ENCODE data around the gene GDAP2. TPM values are rescaled to one million over a fixed set of nuclear protein-coding genes. Genes with fewer than 3 reads are reported as not detected.

GDAP2 gene
- total RNA-seq, 1 experiment from 2014 or later: 26.4 TPM

DNA sequence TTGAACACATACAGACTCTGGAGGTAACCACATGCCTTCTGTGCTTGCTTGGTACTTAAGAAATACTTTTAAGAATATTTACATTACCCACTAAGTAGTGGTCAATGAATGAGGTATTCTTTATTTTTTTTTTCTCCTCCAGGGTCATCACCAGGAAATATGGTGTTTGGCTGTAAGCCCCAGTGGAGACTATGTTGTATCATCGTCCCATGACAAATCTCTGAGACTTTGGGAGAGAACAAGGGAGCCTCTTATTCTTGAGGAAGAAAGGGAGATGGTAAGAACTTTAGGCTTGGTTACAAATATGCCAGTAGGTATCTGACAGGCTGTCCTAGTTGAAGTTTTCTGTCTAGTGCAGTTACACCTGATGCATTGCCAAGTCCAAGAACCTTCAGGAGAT lies 23.0 kb upstream of the GDAP2 start:
- no peak overlapping the region for H2AFZ ChIP-seq (ENCODE audit: low read length)
- DNase-seq: no peak
- H3K27me3 ChIP-seq (ENCODE audit: low read length): no peaks in the 10 kb centered on the region
- H3K9ac ChIP-seq (ENCODE audit: low read length): no peak overlapping the region
- H3K4me3 ChIP-seq (ENCODE audit: low read length): no peak overlapping the region
- no peak overlapping the region for H3K27ac ChIP-seq (ENCODE audit: low read length)
- no peaks in the 10 kb centered on the region for H3K9me2 ChIP-seq (replicated peaks; ENCODE audit: insufficient read depth, low read length)
- H3K9me3 ChIP-seq (ENCODE audit: low read length): no peaks in the 10 kb centered on the region
- H3K4me1 ChIP-seq (ENCODE audit: low read length): no peaks in the 10 kb centered on the region
- H3K4me2 ChIP-seq (ENCODE audit: low read depth, low read length, poor library complexity, severe bottlenecking): no peak overlapping the region
- peaks cover 94% of the 10 kb centered on the region for H3K36me3 ChIP-seq (ENCODE audit: insufficient read depth, low read length)
- peaks cover 6% of the 10 kb centered on the region for H3K79me2 ChIP-seq (ENCODE audit: low read length)
- no peaks in the 10 kb centered on the region; the same call in 1 of the 2 replicates for H4K20me1 ChIP-seq (ENCODE audit: insufficient read depth, low read depth, low read length)

DNA sequence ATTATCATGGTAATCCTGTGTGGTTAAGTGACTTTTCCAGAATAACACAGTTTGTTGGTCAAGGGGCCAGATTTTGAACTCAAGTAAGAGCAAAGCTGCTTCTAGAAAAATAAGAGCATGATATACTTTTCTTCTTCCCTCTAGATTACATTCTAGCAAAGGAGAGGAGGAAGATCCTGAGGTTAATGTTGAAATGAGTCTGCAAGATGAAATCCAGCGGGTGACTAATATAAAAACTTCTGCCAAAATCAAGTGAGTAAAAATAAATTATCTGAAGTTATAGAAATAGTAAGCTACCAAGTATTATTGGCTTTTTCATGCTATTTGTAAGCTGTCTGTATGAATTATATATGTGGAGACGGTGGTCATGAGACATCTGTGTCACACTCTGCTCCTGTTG lies 12.9 kb upstream of the GDAP2 start:
- H3K9ac ChIP-seq (ENCODE audit: low read length): no peak overlapping the region
- H3K27me3 ChIP-seq (ENCODE audit: low read length): no peaks in the 10 kb centered on the region
- no peak overlapping the region for H3K4me3 ChIP-seq (ENCODE audit: low read length)
- peaks cover 85% of the 10 kb centered on the region for H3K36me3 ChIP-seq (ENCODE audit: insufficient read depth, low read length)
- no peaks in the 10 kb centered on the region for H4K20me1 ChIP-seq (ENCODE audit: insufficient read depth, low read depth, low read length)
- no peak overlapping the region for H3K4me2 ChIP-seq (ENCODE audit: low read depth, low read length, poor library complexity, severe bottlenecking)
- H3K9me3 ChIP-seq (ENCODE audit: low read length): no peaks in the 10 kb centered on the region
- no peak for DNase-seq
- no peaks in the 10 kb centered on the region for H3K4me1 ChIP-seq (ENCODE audit: low read length)
- peaks cover 7% of the 10 kb centered on the region for H3K79me2 ChIP-seq (ENCODE audit: low read length)
- H2AFZ ChIP-seq (ENCODE audit: low read length): no peak overlapping the region
- no peak overlapping the region for H3K27ac ChIP-seq (ENCODE audit: low read length)
- no peaks in the 10 kb centered on the region for H3K9me2 ChIP-seq (replicated peaks; ENCODE audit: insufficient read depth, low read length)

GRCh38 chr1:117933769-117934168 lies 4.3 kb upstream of the GDAP2 start:
- no peaks in the 10 kb centered on the region for H3K9me2 ChIP-seq (replicated peaks; ENCODE audit: insufficient read depth, low read length)
- H3K27ac ChIP-seq (ENCODE audit: low read length): no peak overlapping the region
- H3K4me3 ChIP-seq (ENCODE audit: low read length): no peak overlapping the region
- H3K4me1 ChIP-seq (ENCODE audit: low read length): peaks cover 22% of the 10 kb centered on the region
- no peaks in the 10 kb centered on the region for H3K9me3 ChIP-seq (ENCODE audit: low read length)
- peaks cover 9% of the 10 kb centered on the region; the same call in 1 of the 2 replicates for H4K20me1 ChIP-seq (ENCODE audit: insufficient read depth, low read depth, low read length)
- no peak overlapping the region for H2AFZ ChIP-seq (ENCODE audit: low read length)
- H3K27me3 ChIP-seq (ENCODE audit: low read length): no peaks in the 10 kb centered on the region
- peaks cover 71% of the 10 kb centered on the region for H3K79me2 ChIP-seq (ENCODE audit: low read length)
- no peak overlapping the region for H3K9ac ChIP-seq (ENCODE audit: low read length)
- no peak overlapping the region for H3K4me2 ChIP-seq (ENCODE audit: low read depth, low read length, poor library complexity, severe bottlenecking)
- peaks cover 49% of the 10 kb centered on the region for H3K36me3 ChIP-seq (ENCODE audit: insufficient read depth, low read length)
- DNase-seq: no peak

- Histone ChIP-seq H3K27me3 (ENCODE audit: low read length) (no peaks in the 10 kb centered on the region), H3K4me2 (ENCODE audit: low read depth, low read length, poor library complexity, severe bottlenecking) (no peak overlapping the region), H3K27ac (ENCODE audit: low read length) (no peak overlapping the region), H2AFZ (ENCODE audit: low read length) (no peak overlapping the region), H3K9me2 (replicated peaks; ENCODE audit: insufficient read depth, low read length) (no peaks in the 10 kb centered on the region), H3K79me2 (ENCODE audit: low read length) (peaks cover 79% of the 10 kb centered on the region), H3K4me1 (ENCODE audit: low read length) (peaks cover 33% of the 10 kb centered on the region), H3K36me3 (ENCODE audit: insufficient read depth, low read length) (peaks cover 37% of the 10 kb centered on the region), H3K9ac (ENCODE audit: low read length) (no peak overlapping the region), H4K20me1 (ENCODE audit: insufficient read depth, low read depth, low read length) (peaks cover 9% of the 10 kb centered on the region; the same call in 1 of the 2 replicates), H3K4me3 (ENCODE audit: low read length) (no peak overlapping the region), H3K9me3 (ENCODE audit: low read length) (no peaks in the 10 kb centered on the region)
- no peak for DNase-seq
Observed at GRCh38 chr1:117932576-117932975, 3.2 kb upstream of the GDAP2 start.

DNA sequence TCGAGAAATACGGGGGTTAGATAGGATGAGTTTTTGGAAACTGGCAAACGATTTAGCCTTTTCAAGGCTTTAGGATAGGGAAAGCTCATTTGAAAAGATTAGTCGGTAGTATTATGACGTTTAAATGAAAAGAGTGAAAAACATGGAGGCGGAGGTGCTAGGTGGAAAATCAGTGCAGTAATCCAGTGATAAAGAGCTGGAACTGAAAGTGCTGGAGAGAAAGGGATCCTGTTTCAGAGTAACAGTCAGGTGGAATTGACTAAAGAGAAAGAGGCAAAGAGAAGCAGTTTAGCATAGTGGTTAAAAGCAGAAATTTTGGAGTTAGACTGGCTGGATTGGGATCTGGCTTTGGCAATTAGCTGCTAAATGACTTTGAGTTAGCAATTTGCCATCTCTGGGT lies 1.1 kb upstream of the GDAP2 start:
- Histone ChIP-seq H4K20me1 (ENCODE audit: insufficient read depth, low read depth, low read length) (peaks cover 16% of the 10 kb centered on the region; the same call in 1 of the 2 replicates), H3K9me3 (ENCODE audit: low read length) (no peaks in the 10 kb centered on the region), H3K4me3 (ENCODE audit: low read length) (peak overlapping the region; percentile 96)

GRCh38 chr1:117930173-117930447 lies 689 bp upstream of the GDAP2 start:
- DNase-seq: peak; percentile 58

More for the DNA sequence above, 1.1 kb upstream of the GDAP2 start:
- H3K27me3 ChIP-seq (ENCODE audit: low read length): no peaks in the 10 kb centered on the region
- no peaks in the 10 kb centered on the region for H3K9me2 ChIP-seq (replicated peaks; ENCODE audit: insufficient read depth, low read length)
- peak overlapping the region; percentile 94 for H3K4me2 ChIP-seq (ENCODE audit: low read depth, low read length, poor library complexity, severe bottlenecking)
- no peak overlapping the region; the same call in 1 of the 2 replicates for H2AFZ ChIP-seq (ENCODE audit: low read length)
- DNase-seq: peak; percentile 45
- peaks cover 35% of the 10 kb centered on the region for H3K4me1 ChIP-seq (ENCODE audit: low read length)
- H3K36me3 ChIP-seq (ENCODE audit: insufficient read depth, low read length): peaks cover 21% of the 10 kb centered on the region
- H3K79me2 ChIP-seq (ENCODE audit: low read length): peaks cover 92% of the 10 kb centered on the region
- H3K9ac ChIP-seq (ENCODE audit: low read length): peak overlapping the region; percentile 91
- H3K27ac ChIP-seq (ENCODE audit: low read length): peak overlapping the region; percentile 67

GRCh38 chr1:117928881-117929342 lies 509 bp downstream of the GDAP2 start:
- Histone ChIP-seq H3K79me2 (ENCODE audit: low read length) (peaks cover 84% of the 10 kb centered on the region), H4K20me1 (ENCODE audit: insufficient read depth, low read depth, low read length) (peaks cover 16% of the 10 kb centered on the region; the same call in 1 of the 2 replicates), H3K4me3 (ENCODE audit: low read length) (peak overlapping the region; percentile 96), H3K36me3 (ENCODE audit: insufficient read depth, low read length) (peaks cover 8% of the 10 kb centered on the region; the same call in 1 of the 2 replicates), H3K27ac (ENCODE audit: low read length) (no peak overlapping the region), H3K9me2 (replicated peaks; ENCODE audit: insufficient read depth, low read length) (no peaks in the 10 kb centered on the region), H3K27me3 (ENCODE audit: low read length) (no peaks in the 10 kb centered on the region), H3K9ac (ENCODE audit: low read length) (peak overlapping the region; percentile 91), H2AFZ (ENCODE audit: low read length) (peak overlapping the region; percentile 85; the same call in 1 of the 2 replicates), H3K4me2 (ENCODE audit: low read depth, low read length, poor library complexity, severe bottlenecking) (peak overlapping the region; percentile 79), H3K9me3 (ENCODE audit: low read length) (no peaks in the 10 kb centered on the region), H3K4me1 (ENCODE audit: low read length) (peaks cover 35% of the 10 kb centered on the region)
- DNase-seq: peak; percentile 75

More at GRCh38 chr1:117930173-117930447, 689 bp upstream of the GDAP2 start:
- peaks cover 35% of the 10 kb centered on the region for H3K4me1 ChIP-seq (ENCODE audit: low read length)
- no peaks in the 10 kb centered on the region for H3K9me3 ChIP-seq (ENCODE audit: low read length)
- H2AFZ ChIP-seq (ENCODE audit: low read length): peak overlapping the region; percentile 55; the same call in 1 of the 2 replicates
- H3K27ac ChIP-seq (ENCODE audit: low read length): peak overlapping the region; percentile 67
- peaks cover 89% of the 10 kb centered on the region for H3K79me2 ChIP-seq (ENCODE audit: low read length)
- no peaks in the 10 kb centered on the region for H3K27me3 ChIP-seq (ENCODE audit: low read length)
- H3K36me3 ChIP-seq (ENCODE audit: insufficient read depth, low read length): peaks cover 18% of the 10 kb centered on the region
- H3K9ac ChIP-seq (ENCODE audit: low read length): peak overlapping the region; percentile 91
- H3K4me3 ChIP-seq (ENCODE audit: low read length): peak overlapping the region; percentile 96
- no peaks in the 10 kb centered on the region for H3K9me2 ChIP-seq (replicated peaks; ENCODE audit: insufficient read depth, low read length)
- H3K4me2 ChIP-seq (ENCODE audit: low read depth, low read length, poor library complexity, severe bottlenecking): peak overlapping the region; percentile 94
- H4K20me1 ChIP-seq (ENCODE audit: insufficient read depth, low read depth, low read length): peaks cover 16% of the 10 kb centered on the region; the same call in 1 of the 2 replicates

- H3K4me3 ChIP-seq (ENCODE audit: low read length): no peak overlapping the region
- no peaks in the 10 kb centered on the region for H3K27me3 ChIP-seq (ENCODE audit: low read length)
- peaks cover 6% of the 10 kb centered on the region; the same call in 1 of the 2 replicates for H4K20me1 ChIP-seq (ENCODE audit: insufficient read depth, low read depth, low read length)
- H3K4me1 ChIP-seq (ENCODE audit: low read length): peaks cover 16% of the 10 kb centered on the region
- no peak overlapping the region for H3K9ac ChIP-seq (ENCODE audit: low read length)
- no peak for DNase-seq
- no peak overlapping the region for H3K4me2 ChIP-seq (ENCODE audit: low read depth, low read length, poor library complexity, severe bottlenecking)
- peaks cover 57% of the 10 kb centered on the region for H3K79me2 ChIP-seq (ENCODE audit: low read length)
- H3K9me3 ChIP-seq (ENCODE audit: low read length): no peaks in the 10 kb centered on the region
- no peaks in the 10 kb centered on the region for H3K36me3 ChIP-seq (ENCODE audit: insufficient read depth, low read length)
- no peak overlapping the region for H3K27ac ChIP-seq (ENCODE audit: low read length)
- H3K9me2 ChIP-seq (replicated peaks; ENCODE audit: insufficient read depth, low read length): no peaks in the 10 kb centered on the region
- no peak overlapping the region for H2AFZ ChIP-seq (ENCODE audit: low read length)
Observed at GRCh38 chr1:117925981-117926380, 3.4 kb downstream of the GDAP2 start.
